GM12872 (cell line): Measurements from ENCODE around the gene RBBP8.

ENCODE experiments used
- CTCF ChIP-seq: IDR thresholded peaks from 3 replicates; pipeline ENCODE4 v1.5.1; 2011; ENCODE audit warnings: low read depth, mild to moderate bottlenecking, low read length, moderate library complexity; ENCODE audit not compliant: insufficient read depth

The RBBP8 gene

GRCh38 chr18:22999647-23000046 lies 66.5 kb downstream of the RBBP8 start:
- TF ChIP-seq CTCF: no peak

DNA sequence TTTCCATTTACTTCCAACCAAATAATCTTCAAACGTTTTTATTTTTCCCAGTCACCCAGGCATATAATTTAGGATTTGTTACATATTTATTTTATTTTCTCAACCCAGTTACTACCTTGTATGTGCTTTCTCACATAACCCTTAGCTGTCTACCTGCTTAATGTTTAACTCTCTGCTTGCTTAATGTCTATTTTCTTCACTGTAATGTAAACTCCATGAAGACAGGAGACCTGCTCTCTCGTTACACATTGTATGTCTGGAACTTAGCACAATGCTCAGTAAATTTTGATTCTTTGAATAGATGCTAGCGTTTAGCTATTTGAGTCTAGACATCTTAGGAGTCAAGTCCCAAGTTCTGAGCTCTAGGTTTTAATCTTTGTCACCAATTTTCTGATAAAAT lies 70.2 kb downstream of the RBBP8 start:
- TF ChIP-seq CTCF: no peak

DNA sequence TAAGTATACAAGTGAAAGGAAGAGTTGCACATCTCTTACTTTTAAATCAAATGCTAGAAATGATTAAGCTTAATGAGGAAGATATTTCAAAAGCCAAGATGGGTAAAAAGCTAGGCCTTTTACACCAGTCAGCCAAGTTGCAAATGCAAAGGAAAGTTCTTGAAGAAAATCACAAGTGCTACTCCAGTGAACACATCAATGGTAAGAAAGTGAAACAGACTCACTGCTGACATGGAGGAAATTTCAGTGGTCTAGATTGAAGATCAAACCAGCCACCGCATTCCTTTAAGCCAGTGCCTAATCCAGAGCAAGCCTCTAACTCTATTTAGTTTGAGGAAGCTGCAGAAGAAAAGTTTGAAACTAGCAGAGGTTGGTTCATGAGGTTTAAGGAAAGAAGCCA lies 79.1 kb downstream of the RBBP8 start:
- TF ChIP-seq CTCF: no peak

GRCh38 chr18:23020555-23021294 lies 87.6 kb downstream of the RBBP8 start:
- no peak for TF ChIP-seq CTCF

- no peak for TF ChIP-seq CTCF
These were observed 88.5 kb downstream of the RBBP8 start for GRCh38 chr18:23021623-23022022.

- no peak for TF ChIP-seq CTCF
These were observed 99.0 kb downstream of the RBBP8 start for GRCh38 chr18:23032030-23032582.

GRCh38 chr18:23033056-23033455 lies 99.9 kb downstream of the RBBP8 start:
- no peak for TF ChIP-seq CTCF
